ENCODE results near the gene DUSP7. TPM values are rescaled to one million over a fixed set of nuclear protein-coding genes. Genes with fewer than 3 reads are reported as not detected.

Gene DUSP7
- total and polyA plus RNA-seq, 2 donors: 6.3 to 7.7 TPM

- no peak for DNase-seq (ENCODE audit: low read depth in 6 of 9, low spot score in 9 of 9)
- H3K27ac ChIP-seq (ENCODE audit: low read depth in 1 of 2, low read length in 1 of 2): no peak overlapping the region
- H3K4me3 ChIP-seq (ENCODE audit: low read length in 2 of 2): no peak overlapping the region
- peaks cover 0 to 2% of the 10 kb centered on the region in 2 donors for H3K27me3 ChIP-seq (ENCODE audit: control insufficient read depth in 2 of 2, insufficient read depth in 1 of 2, low read length in 1 of 2)
- no peaks in the 10 kb centered on the region for H3K9me3 ChIP-seq (ENCODE audit: control insufficient read depth in 2 of 2, insufficient read depth in 1 of 2, low read length in 1 of 2)
- H3K4me1 ChIP-seq (ENCODE audit: control insufficient read depth in 2 of 2, insufficient read depth in 2 of 2, low read length in 2 of 2): peaks cover 11 to 36% of the 10 kb centered on the region in 2 donors
- no peaks in the 10 kb centered on the region for H3K36me3 ChIP-seq (ENCODE audit: control insufficient read depth in 2 of 2, insufficient read depth in 2 of 2, low read length in 1 of 2)
- 91% methylated on average over 6 of the region's 6 CpGs for WGBS
Observed at GRCh38 chr3:52002748-52003147, 53.6 kb downstream of the DUSP7 start.

GRCh38 chr3:52001443-52001974, 54.9 kb downstream of the DUSP7 start:
- peak; percentile 76 to 95 (median 90) for DNase-seq (ENCODE audit: low read depth in 6 of 9, low spot score in 9 of 9)
- H3K27me3 ChIP-seq (ENCODE audit: control insufficient read depth in 2 of 2, insufficient read depth in 1 of 2, low read length in 1 of 2): peaks cover 0 to 2% of the 10 kb centered on the region in 2 donors
- peak overlapping the region in 1 of 2 donors; percentile 28 for H3K27ac ChIP-seq (ENCODE audit: low read depth in 1 of 2, low read length in 1 of 2)
- WGBS: 2% methylated on average over 18 of the region's 18 CpGs
- H3K4me3 ChIP-seq (ENCODE audit: low read length in 2 of 2): no peak overlapping the region
- H3K36me3 ChIP-seq (ENCODE audit: control insufficient read depth in 2 of 2, insufficient read depth in 2 of 2, low read length in 1 of 2): no peaks in the 10 kb centered on the region
- H3K4me1 ChIP-seq (ENCODE audit: control insufficient read depth in 2 of 2, insufficient read depth in 2 of 2, low read length in 2 of 2): peaks cover 11 to 33% of the 10 kb centered on the region in 2 donors
- no peaks in the 10 kb centered on the region for H3K9me3 ChIP-seq (ENCODE audit: control insufficient read depth in 2 of 2, insufficient read depth in 1 of 2, low read length in 1 of 2)

- no peak for DNase-seq (ENCODE audit: low read depth in 6 of 9, low spot score in 9 of 9)
- H3K27me3 ChIP-seq (ENCODE audit: control insufficient read depth in 2 of 2, insufficient read depth in 1 of 2, low read length in 1 of 2): peaks cover 0 to 2% of the 10 kb centered on the region in 2 donors
- peaks cover 8 to 27% of the 10 kb centered on the region in 2 donors for H3K4me1 ChIP-seq (ENCODE audit: control insufficient read depth in 2 of 2, insufficient read depth in 2 of 2, low read length in 2 of 2)
- no peaks in the 10 kb centered on the region for H3K9me3 ChIP-seq (ENCODE audit: control insufficient read depth in 2 of 2, insufficient read depth in 1 of 2, low read length in 1 of 2)
- peaks cover under 1 to 1% of the 10 kb centered on the region in 2 donors for H3K36me3 ChIP-seq (ENCODE audit: control insufficient read depth in 2 of 2, insufficient read depth in 2 of 2, low read length in 1 of 2)
- WGBS: over 99% methylated on average over 2 of the region's 2 CpGs
- H3K4me3 ChIP-seq (ENCODE audit: low read length in 2 of 2): no peak overlapping the region
- no peak overlapping the region for H3K27ac ChIP-seq (ENCODE audit: low read depth in 1 of 2, low read length in 1 of 2)
Observed at GRCh38 chr3:51999846-52000245, 56.5 kb downstream of the DUSP7 start.

Other genes with a start within 250 kb of the DUSP7 start
- gene IQCF2, start 195.0 kb downstream of the DUSP7 start, total RNA-seq: not detected
- gene IQCF2, start 195.0 kb downstream of the DUSP7 start, polyA plus RNA-seq: not detected
- gene IQCF5, start 181.0 kb downstream of the DUSP7 start, total RNA-seq: not detected
- not detected for gene IQCF5, start 181.0 kb downstream of the DUSP7 start, polyA plus RNA-seq
- not detected for gene IQCF1, start 153.2 kb downstream of the DUSP7 start, total RNA-seq
- gene IQCF1, start 153.2 kb downstream of the DUSP7 start, polyA plus RNA-seq: not detected
- 18.6 TPM for gene RRP9, start 114.7 kb downstream of the DUSP7 start, total RNA-seq
- gene RRP9, start 114.7 kb downstream of the DUSP7 start, polyA plus RNA-seq: 16.9 TPM
- gene PARP3, start 114.2 kb downstream of the DUSP7 start, total RNA-seq: 8.0 TPM
- gene PARP3, start 114.2 kb downstream of the DUSP7 start, polyA plus RNA-seq: 11.2 TPM
- 0.05 TPM for gene GPR62, start 101.2 kb downstream of the DUSP7 start, total RNA-seq
- 0.02 TPM for gene GPR62, start 101.2 kb downstream of the DUSP7 start, polyA plus RNA-seq
- 6.1 TPM for gene PCBP4, start 89.1 kb downstream of the DUSP7 start, total RNA-seq
- 21.0 TPM for gene PCBP4, start 89.1 kb downstream of the DUSP7 start, polyA plus RNA-seq
- 22.9 TPM for gene ABHD14B, start 82.5 kb downstream of the DUSP7 start, total RNA-seq
- gene ABHD14B, start 82.5 kb downstream of the DUSP7 start, polyA plus RNA-seq: 48.2 TPM
- 12.7 TPM for gene ABHD14A, start 81.5 kb downstream of the DUSP7 start, total RNA-seq
- 17.6 TPM for gene ABHD14A, start 81.5 kb downstream of the DUSP7 start, polyA plus RNA-seq
- gene ACY1, start 73.0 kb downstream of the DUSP7 start, total RNA-seq: 11.2 TPM
- gene ACY1, start 73.0 kb downstream of the DUSP7 start, polyA plus RNA-seq: 17.6 TPM
- 1,457 TPM for gene RPL29, start 60.7 kb downstream of the DUSP7 start, total RNA-seq
- 1,964 TPM for gene RPL29, start 60.7 kb downstream of the DUSP7 start, polyA plus RNA-seq
- gene POC1A, start 97.9 kb upstream of the DUSP7 start, total RNA-seq: 12.3 TPM
- gene POC1A, start 97.9 kb upstream of the DUSP7 start, polyA plus RNA-seq: 2.6 TPM
- 34.5 TPM for gene ALAS1, start 141.6 kb upstream of the DUSP7 start, total RNA-seq
- 22.8 TPM for gene ALAS1, start 141.6 kb upstream of the DUSP7 start, polyA plus RNA-seq
- gene TLR9, start 169.1 kb upstream of the DUSP7 start, total RNA-seq: 0.66 TPM
- 0.59 TPM for gene TLR9, start 169.1 kb upstream of the DUSP7 start, polyA plus RNA-seq
- gene TWF2, start 182.6 kb upstream of the DUSP7 start, total RNA-seq: 60.5 TPM
- gene TWF2, start 182.6 kb upstream of the DUSP7 start, polyA plus RNA-seq: 62.6 TPM
- gene PPM1M, start 189.2 kb upstream of the DUSP7 start, total RNA-seq: 32.1 TPM
- 65.0 TPM for gene PPM1M, start 189.2 kb upstream of the DUSP7 start, polyA plus RNA-seq
- 60.5 TPM for gene WDR82, start 222.1 kb upstream of the DUSP7 start, total RNA-seq
- gene WDR82, start 222.1 kb upstream of the DUSP7 start, polyA plus RNA-seq: 47.4 TPM
- 7.6 TPM for gene GLYCTK, start 231.3 kb upstream of the DUSP7 start, total RNA-seq
- 18.9 TPM for gene GLYCTK, start 231.3 kb upstream of the DUSP7 start, polyA plus RNA-seq

All from thymus (tissue), 11 donors.